Liver (tissue), 9 donors: Measurements from ENCODE around the gene PLXNA2. TPM values are rescaled to one million over a fixed set of nuclear protein-coding genes. Genes with fewer than 3 reads are reported as not detected.

ENCODE experiments used
- DNase-seq: peaks from one replicate; pipeline ENCODE4 v3.0.0-alpha.2; 2017; ENCODE audit warnings: low spot score
- H3K27ac ChIP-seq, 2 donors: one replicate each; pipeline ENCODE4 v1.7.0; 2013; ENCODE audit warnings: inconsistent platforms in 2 of 2, low read length in 2 of 2, control low read depth in 1 of 2, low read depth in 1 of 2, mild to moderate bottlenecking in 1 of 2
- H3K27me3 ChIP-seq, 4 donors: one replicate each; pipeline versions ENCODE4 v1.6.1 to v1.7.0; 2013; ENCODE audit warnings: low read length in 3 of 4, inconsistent platforms in 1 of 4, mild to moderate bottlenecking in 1 of 4, moderate library complexity in 1 of 4; ENCODE audit not compliant: control insufficient read depth in 4 of 4, insufficient read depth in 4 of 4
- H3K36me3 ChIP-seq, 4 donors: one replicate each; pipeline versions ENCODE4 v1.6.1 to v1.7.0; 2013; ENCODE audit warnings: low read length in 3 of 4, mild to moderate bottlenecking in 3 of 4, low read depth in 1 of 4, moderate library complexity in 1 of 4; ENCODE audit not compliant: control insufficient read depth in 4 of 4, insufficient read depth in 3 of 4
- H3K4me1 ChIP-seq, 4 donors: one replicate each; pipeline versions ENCODE4 v1.6.1 to v1.7.0; 2013; ENCODE audit warnings: low read length in 3 of 4, mild to moderate bottlenecking in 3 of 4, moderate library complexity in 1 of 4; ENCODE audit not compliant: control insufficient read depth in 4 of 4, insufficient read depth in 4 of 4
- H3K4me3 ChIP-seq, 3 donors: one replicate each; pipeline versions ENCODE4 v1.6.1 to v1.7.0; 2013; ENCODE audit warnings: low read length in 3 of 3, control low read depth in 1 of 3, low read depth in 1 of 3, mild to moderate bottlenecking in 1 of 3
- H3K9ac ChIP-seq, 2 donors: one replicate each; pipeline ENCODE4 v1.7.0; 2013; ENCODE audit warnings: low read length in 2 of 2, mild to moderate bottlenecking in 2 of 2, moderate library complexity in 2 of 2, control low read depth in 1 of 2, low read depth in 1 of 2
- H3K9me3 ChIP-seq, 4 donors: one replicate each; pipeline versions ENCODE4 v1.6.1 to v1.7.0; 2013; ENCODE audit warnings: low read length in 3 of 4; ENCODE audit not compliant: control insufficient read depth in 4 of 4
- ATF3 ChIP-seq: IDR thresholded peaks from 2 replicates; pipeline ENCODE4 v1.6.1; 2016; ENCODE audit warnings: antibody characterized with exemption
- CTCF ChIP-seq: fragments of 150-350 bp; IDR thresholded peaks from 2 replicates; pipeline ENCODE4 v1.5.1; 2017; ENCODE audit warnings: improper control_type of control experiment, low read depth, low read length; ENCODE audit not compliant: missing input control
- EGR1 ChIP-seq, 2 donors: IDR thresholded peaks; 2 replicates each; pipeline ENCODE4 v1.6.1; 2016 to 2018; ENCODE audit warnings: antibody characterized with exemption in 2 of 2, low read depth in 2 of 2
- FOXA1 ChIP-seq: IDR thresholded peaks from 2 replicates; pipeline ENCODE4 v1.6.1; 2016; ENCODE audit warnings: antibody characterized with exemption
- GABPA ChIP-seq, 2 donors: IDR thresholded peaks in 1 of 2; conservative IDR thresholded peaks in 1 of 2; 2 replicates each; pipeline ENCODE4 v1.6.1; 2016; ENCODE audit warnings: antibody characterized with exemption in 2 of 2, mild to moderate bottlenecking in 1 of 2, moderate library complexity in 1 of 2
- HNF4A ChIP-seq, 2 donors: conservative IDR thresholded peaks; 2 replicates each; pipeline ENCODE4 v1.6.1; 2016; ENCODE audit warnings: antibody characterized with exemption in 2 of 2, mild to moderate bottlenecking in 2 of 2
- HNF4G ChIP-seq: IDR thresholded peaks from 2 replicates; pipeline ENCODE4 v1.6.1; 2016; ENCODE audit warnings: antibody characterized with exemption
- JUND ChIP-seq, 2 donors: IDR thresholded peaks; 2 replicates each; pipeline ENCODE4 v1.6.1; 2016; ENCODE audit warnings: antibody characterized with exemption in 2 of 2
- MAX ChIP-seq: IDR thresholded peaks from 2 replicates; pipeline ENCODE4 v1.6.1; 2016; ENCODE audit warnings: antibody characterized with exemption
- NR2F2 ChIP-seq: IDR thresholded peaks from 2 replicates; pipeline ENCODE4 v1.6.1; 2016; ENCODE audit warnings: antibody characterized with exemption
- RAD21 ChIP-seq, 2 donors: IDR thresholded peaks; 2 replicates each; pipeline ENCODE4 v1.6.1; 2016; ENCODE audit warnings: antibody characterized with exemption in 2 of 2, mild to moderate bottlenecking in 2 of 2
- REST ChIP-seq: IDR thresholded peaks from 2 replicates; pipeline ENCODE4 v1.6.1; 2016; ENCODE audit warnings: antibody characterized with exemption, mild to moderate bottlenecking
- SP1 ChIP-seq: IDR thresholded peaks from 2 replicates; pipeline ENCODE4 v1.6.1; 2018; ENCODE audit warnings: antibody characterized with exemption, mild to moderate bottlenecking
- TAF1 ChIP-seq: conservative IDR thresholded peaks from 2 replicates; pipeline ENCODE4 v1.6.1; 2016; ENCODE audit warnings: antibody characterized with exemption, mild to moderate bottlenecking
- YY1 ChIP-seq: IDR thresholded peaks from 2 replicates; pipeline ENCODE4 v1.6.1; 2016; ENCODE audit warnings: antibody characterized with exemption, mild to moderate bottlenecking
- ZBTB33 ChIP-seq: IDR thresholded peaks from 2 replicates; pipeline ENCODE4 v1.6.1; 2016; ENCODE audit warnings: antibody characterized with exemption
- WGBS: extraction: QIAGEN DNeasy Blood & Tissue Kit; methylation state at CpG from one replicate; pipeline ENCODE4 v1.1.7; 2013; 5-methylcytosine and 5-hydroxymethylcytosine counted together
- polyA plus RNA-seq, 2 donors: library from polyadenylated mRNA; stranded (reverse) in 1 of 2; unstranded in 1 of 2; fragments of 200-250 nt in 1 of 2; fragments of >200 nt in 1 of 2; fragmentation: Nextera tagmentation in 1 of 2; extraction: Ambion mirVana in 1 of 2; gene quantifications; one replicate each; pipeline versions ENCODE4 v1.2.1 to v1.2.3, GENCODE V29; 2013 to 2015
- total RNA-seq, 2 donors: library from RNA; depleted of rRNA; stranded (reverse); fragments of >200 nt; gene quantifications; one replicate each; pipeline ENCODE4 v1.2.3, GENCODE V29; 2014
- donor health status: healthy.
- donor health status: healthy.
- donor health status: healthy.
- donor health status: healthy.
- donor health status: healthy.

Gene PLXNA2
- total and polyA plus RNA-seq, 4 donors: 1.8 to 9.2 (median 2.8) TPM

- Histone ChIP-seq H3K36me3 (no peaks in the 10 kb centered on the region), H3K9me3 (no peaks in the 10 kb centered on the region), H3K27ac (no peak overlapping the region), H3K4me3 (no peak overlapping the region), H3K9ac (no peak overlapping the region), H3K4me1 (peaks cover 14 to 25% (median 21%) of the 10 kb centered on the region in 4 donors), H3K27me3 (no peaks in the 10 kb centered on the region)
- DNase-seq: no peak
- 87% methylated on average over 4 of the region's 4 CpGs for WGBS
- TF ChIP-seq EGR1 (IDR thresholded peaks at IDR 0.05; ENCODE audit: low read depth in 2 of 2) (no peak), HNF4G (no peak), RAD21 (IDR thresholded peaks at IDR 0.05) (no peak), ATF3 (no peak), GABPA (IDR thresholded peaks at IDR 0.05 in 1 of 2, conservative IDR thresholded peaks at IDR 0.05 in 1 of 2) (no peak), SP1 (no peak)
Observed at GRCh38 chr1:208160259-208160819, 83.8 kb downstream of the PLXNA2 start.

- Histone ChIP-seq H3K9ac (no peak overlapping the region), H3K27ac (no peak overlapping the region)
Observed at GRCh38 chr1:208159555-208160258, 84.5 kb downstream of the PLXNA2 start.

GRCh38 chr1:208158640-208159554 is 85.3 kb downstream of the PLXNA2 start:
- Histone ChIP-seq H3K27ac (peak overlapping the region; percentile 4 to 8), H3K36me3 (no peaks in the 10 kb centered on the region), H3K4me3 (no peak overlapping the region), H3K27me3 (no peaks in the 10 kb centered on the region), H3K9me3 (no peaks in the 10 kb centered on the region), H3K9ac (no peak overlapping the region), H3K4me1 (peaks cover 14 to 23% (median 20%) of the 10 kb centered on the region in 4 donors)
- DNase-seq: peak; percentile 46
- 50% methylated on average over 8 of the region's 8 CpGs for WGBS
- TF ChIP-seq FOXA1 (no peak), SP1 (peak; percentile 53), RAD21 (IDR thresholded peaks at IDR 0.05) (peak; percentile 17 to 22), ZBTB33 (no peak), HNF4A (conservative IDR thresholded peaks at IDR 0.05) (peak; percentile 66 to 81), GABPA (IDR thresholded peaks at IDR 0.05 in 1 of 2, conservative IDR thresholded peaks at IDR 0.05 in 1 of 2) (no peak), TAF1 (no peak), CTCF (no peak), JUND (IDR thresholded peaks at IDR 0.05) (peak in 1 of 2 donors; percentile 41), MAX (no peak), YY1 (peak; percentile 57), REST (peak; percentile 36), NR2F2 (peak; percentile 48)

More at GRCh38 chr1:208159555-208160258, 84.5 kb downstream of the PLXNA2 start:
- peaks cover 14 to 25% (median 21%) of the 10 kb centered on the region in 4 donors for H3K4me1 ChIP-seq
- no peaks in the 10 kb centered on the region for H3K36me3 ChIP-seq
- DNase-seq: no peak
- H3K4me3 ChIP-seq: no peak overlapping the region
- no peaks in the 10 kb centered on the region for H3K27me3 ChIP-seq
- H3K9me3 ChIP-seq: no peaks in the 10 kb centered on the region
- 91% methylated on average over 11 of the region's 11 CpGs for WGBS
- TF ChIP-seq HNF4G: no peak
- no peak for TF ChIP-seq JUND (IDR thresholded peaks at IDR 0.05)
- TF ChIP-seq EGR1 (IDR thresholded peaks at IDR 0.05; ENCODE audit: low read depth in 2 of 2): no peak
- no peak for TF ChIP-seq SP1
- TF ChIP-seq TAF1: no peak
- no peak for TF ChIP-seq NR2F2
- TF ChIP-seq RAD21 (IDR thresholded peaks at IDR 0.05): no peak
